Measurements from ENCODE around the gene CSNK1D.

The CSNK1D gene

GRCh38 chr17:82252511-82253178, 20.9 kb downstream of the CSNK1D start:
- DNase-seq (ENCODE audit: low spot score), result no peak

DNA sequence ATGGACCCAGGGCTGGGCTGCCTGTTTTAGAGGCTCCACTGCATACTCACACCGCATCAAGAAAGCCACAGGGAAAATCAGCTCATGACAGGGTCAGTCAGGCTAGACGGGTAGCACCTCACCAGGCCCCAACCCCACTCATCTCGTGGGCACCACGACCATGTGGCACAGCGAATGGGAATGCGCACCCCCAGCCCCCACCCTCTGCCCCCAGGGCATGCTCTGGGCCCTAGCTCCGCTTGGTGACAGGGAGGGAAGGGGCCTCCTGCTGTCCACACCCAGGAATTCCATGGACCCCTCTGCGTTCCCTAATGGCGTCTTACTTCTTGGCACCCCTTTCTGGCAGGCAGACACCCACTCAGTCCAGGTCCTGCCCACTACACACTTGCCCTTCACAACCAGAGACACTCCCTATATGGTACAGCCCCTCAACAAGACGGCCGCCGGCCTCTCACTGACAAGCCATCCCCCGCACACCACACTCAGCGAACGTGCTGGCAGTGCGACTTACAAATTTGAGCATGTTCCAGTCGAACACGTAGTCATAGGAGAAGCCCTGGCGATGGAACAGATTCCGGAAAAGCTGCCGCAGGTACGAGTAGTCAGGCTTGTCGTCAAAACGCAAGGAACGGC, 22.5 kb downstream of the CSNK1D start:
- no peak for DNase-seq (ENCODE audit: low spot score)

- DNase-seq (ENCODE audit: low spot score), result no peak
Observed at GRCh38 chr17:82249896-82250581, 23.5 kb downstream of the CSNK1D start.

DNA sequence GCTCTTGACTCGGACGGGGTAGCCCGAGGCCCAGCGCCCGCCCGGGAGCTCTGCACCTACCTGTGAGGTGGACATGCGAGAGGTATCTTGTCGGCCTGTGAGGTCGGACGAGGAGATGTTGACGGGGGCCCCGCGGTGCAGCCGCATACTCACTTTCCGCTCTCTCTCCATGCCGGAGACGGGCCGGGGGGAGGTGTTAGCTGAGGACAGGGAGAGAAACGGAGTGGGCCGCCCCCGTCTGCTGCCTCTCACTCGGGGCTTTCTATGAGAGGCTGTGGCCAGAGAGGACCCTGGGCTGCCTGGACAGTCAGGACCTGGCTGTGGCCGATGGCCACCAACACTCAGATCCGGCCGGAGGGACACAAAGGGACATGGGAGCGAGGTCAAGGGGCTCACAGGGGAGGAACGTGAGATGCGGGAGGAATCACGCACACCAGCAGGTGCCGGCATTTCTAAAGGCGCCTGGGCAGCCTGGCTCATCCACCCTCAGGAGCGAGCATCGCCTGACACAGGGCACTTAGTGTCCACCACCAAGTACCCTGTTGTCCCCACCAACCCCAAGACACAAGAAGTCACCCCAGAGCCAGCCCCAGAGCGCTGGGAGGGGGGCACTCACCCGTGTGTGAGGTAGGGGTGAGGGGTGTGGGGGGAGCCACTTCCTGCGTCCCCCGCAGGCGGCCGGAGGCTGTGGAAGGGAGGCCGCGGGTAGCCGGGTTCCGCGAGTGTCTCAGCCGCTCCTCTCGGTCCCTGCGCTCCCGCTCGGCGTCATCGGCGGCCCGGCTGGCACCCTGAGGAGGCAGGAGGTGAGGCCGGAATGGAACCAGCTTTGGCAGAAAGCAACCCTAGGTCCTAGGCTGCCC, 24.5 kb downstream of the CSNK1D start:
- no peak for DNase-seq (ENCODE audit: low spot score)

DNA sequence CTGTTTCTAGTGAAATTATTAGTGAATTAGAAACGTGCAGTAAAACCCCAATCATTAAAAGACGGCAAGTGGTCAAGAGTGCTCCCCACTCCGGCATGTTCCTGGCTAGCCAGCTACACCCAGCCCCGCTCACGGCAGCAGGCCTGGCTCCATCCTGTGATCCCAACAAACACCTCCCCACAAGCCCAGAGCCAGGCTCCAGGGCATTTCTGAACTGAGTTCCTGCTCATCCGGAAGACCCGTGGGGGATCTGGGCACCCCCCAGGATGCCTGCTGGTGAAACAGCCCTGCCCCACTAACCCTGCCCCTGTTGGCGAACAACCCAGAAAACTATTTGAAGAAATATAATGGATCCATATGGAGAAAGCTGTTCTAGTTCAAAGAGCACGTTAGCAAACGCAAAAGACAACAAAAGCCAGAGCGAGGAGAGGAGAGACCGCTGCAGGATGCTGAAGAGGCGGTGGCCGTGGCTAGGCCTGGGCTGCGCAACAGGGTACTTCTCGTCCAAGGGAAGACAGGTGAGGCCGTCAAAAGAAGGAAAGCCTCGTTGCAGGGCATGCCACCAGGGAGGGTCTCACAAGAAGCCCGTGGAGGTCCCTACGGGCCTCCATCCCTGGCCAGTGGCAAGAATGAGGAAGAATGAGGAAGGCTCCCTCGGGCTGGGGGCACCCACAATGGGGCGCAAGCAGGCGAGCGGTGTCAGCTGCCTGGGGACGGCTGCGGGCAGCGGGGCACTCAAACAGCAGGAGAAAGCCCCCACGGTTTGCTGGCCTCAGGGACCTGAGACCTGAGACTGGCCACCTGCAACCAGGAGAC, 25.4 kb downstream of the CSNK1D start:
- DNase-seq (ENCODE audit: low spot score), result no peak

DNA sequence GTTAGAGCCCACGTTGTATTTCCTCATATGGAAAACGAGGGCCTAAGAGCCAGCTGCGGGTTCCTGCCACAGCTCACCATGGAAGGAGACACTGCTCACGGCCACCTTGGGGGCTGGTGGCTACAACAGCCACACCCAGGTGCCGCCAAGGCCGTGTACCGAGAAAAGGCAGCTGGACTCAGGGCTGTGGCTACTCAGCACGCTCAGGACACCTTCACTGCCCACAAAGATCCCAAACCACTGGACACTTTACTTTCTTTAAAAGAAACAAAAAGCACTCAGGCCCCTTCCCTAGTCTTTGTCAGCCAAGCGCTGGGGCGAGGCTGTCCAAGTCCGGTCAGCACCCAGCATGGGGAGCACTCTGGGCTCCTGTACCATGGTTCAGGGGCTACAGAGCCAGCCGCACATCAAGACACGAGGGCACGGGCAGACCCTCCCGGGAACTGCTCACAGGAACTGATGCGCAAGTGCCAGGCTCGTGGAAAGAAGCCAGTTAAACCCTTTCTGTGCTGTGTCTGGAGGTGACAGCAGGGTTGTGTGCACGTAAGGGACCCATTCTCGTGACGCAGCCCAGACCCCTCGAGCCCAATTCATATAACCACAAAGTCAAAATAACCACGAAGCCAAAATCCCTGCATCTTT, 26.2 kb downstream of the CSNK1D start:
- no peak for DNase-seq (ENCODE audit: low spot score)

GRCh38 chr17:82246365-82247181, 26.9 kb downstream of the CSNK1D start:
- no peak for DNase-seq (ENCODE audit: low spot score)

DNA sequence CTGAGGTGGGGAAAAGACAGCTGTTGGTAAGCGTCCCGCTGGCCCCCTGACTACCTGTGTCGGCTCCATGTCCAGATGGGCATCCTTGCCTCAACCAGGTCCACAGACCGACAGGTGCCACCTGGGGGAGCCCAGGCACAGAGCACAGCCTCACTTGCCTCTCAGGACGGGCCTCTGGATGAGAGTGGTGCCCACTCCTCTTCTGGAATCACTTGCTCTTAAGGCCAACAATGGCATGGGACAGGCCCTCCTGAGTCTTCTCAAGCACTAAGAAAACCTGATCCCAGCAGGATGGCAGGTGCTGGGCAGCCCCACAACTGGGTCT, 27.5 kb downstream of the CSNK1D start:
- DNase-seq (ENCODE audit: low spot score), result no peak

- DNase-seq (ENCODE audit: low spot score), result no peak
Observed at GRCh38 chr17:82245134-82246039, 28.1 kb downstream of the CSNK1D start.

- DNase-seq (ENCODE audit: low spot score), result no peak
Observed at GRCh38 chr17:82244413-82245133, 28.9 kb downstream of the CSNK1D start.

DNA sequence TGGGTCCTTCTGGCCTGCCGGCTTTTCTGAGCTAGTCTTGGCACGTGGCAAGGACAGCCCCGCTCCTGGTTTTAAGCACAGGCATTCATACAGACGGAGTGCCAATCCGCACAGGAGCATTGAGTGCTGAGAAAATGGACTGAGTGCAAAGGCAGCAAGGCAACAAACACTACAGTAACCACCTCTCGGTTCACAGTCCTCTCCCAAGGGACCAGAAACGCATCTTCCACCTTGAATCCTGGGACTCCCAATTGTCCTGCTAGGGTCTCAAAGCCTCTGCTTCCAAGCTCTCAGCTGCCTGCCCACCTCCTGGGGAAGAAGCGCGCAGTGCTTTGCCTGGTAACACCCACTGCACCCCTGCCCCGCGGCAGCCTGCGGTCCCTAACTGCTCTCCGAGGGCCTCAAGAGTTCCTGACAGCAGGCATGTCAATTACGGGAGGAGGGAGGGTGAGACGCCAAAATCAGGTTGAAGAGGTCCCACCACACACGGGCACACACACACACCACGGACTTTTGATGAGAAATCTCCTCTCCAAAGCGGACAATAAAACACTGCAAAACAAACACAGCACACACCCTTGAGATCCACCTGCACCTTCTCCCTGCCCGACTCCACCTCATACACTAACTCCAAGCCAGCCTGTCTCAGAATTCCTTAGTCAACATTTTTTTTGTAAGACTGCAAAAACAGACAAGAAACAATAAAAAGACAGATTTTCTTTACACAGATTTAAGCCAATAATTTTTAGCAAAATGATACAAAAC, 29.7 kb downstream of the CSNK1D start:
- DNase-seq (ENCODE audit: low spot score), result no peak

DNA sequence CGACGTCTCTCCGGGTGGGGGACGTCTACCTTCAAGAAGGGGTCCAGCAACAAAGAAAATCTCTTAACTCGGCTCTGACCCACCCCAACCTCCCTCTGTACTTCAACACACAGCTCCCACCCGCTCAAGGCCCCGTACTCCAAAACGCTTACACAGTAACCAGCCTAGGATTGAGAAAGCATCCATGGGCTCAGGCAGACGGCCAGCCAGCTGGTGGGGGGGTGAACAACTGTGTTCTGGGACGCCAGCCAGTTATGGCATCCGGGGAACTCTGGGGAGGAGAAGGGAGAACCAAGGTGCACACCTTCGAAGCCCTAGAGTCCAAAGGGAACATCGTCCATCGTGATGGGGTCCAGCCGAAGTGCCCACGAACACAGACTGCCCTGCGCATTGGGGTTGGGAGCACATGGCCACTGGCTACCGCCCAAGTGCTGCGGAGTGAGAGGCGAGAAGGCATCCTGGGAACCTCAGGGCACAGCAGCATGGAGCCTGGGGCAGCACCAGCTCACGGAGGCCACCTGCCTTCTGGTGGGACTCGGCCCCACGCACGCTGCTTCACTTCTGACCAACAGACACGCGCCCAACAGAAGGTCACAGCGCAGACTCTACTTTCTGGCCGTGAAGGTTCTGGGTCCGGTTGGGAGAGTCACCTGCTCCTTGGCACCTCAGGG, 30.4 kb downstream of the CSNK1D start:
- DNase-seq (ENCODE audit: low spot score), result no peak

DNA sequence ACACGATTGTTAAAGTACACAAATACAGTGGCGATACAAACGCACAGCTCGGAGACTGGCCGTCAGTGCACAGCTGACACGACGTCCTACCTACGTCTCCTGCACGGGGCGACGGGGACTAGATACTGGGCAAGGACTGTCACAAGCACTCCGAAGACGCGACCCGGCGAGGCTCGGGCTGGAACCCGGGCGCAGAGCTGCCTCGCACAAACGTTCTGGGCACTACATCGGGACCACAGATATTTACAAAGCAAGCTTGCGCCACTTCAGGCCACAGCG, 30.9 kb downstream of the CSNK1D start:
- DNase-seq (ENCODE audit: low spot score), result no peak

GRCh38 chr17:82241926-82242697, 31.4 kb downstream of the CSNK1D start:
- DNase-seq (ENCODE audit: low spot score), result no peak

DNA sequence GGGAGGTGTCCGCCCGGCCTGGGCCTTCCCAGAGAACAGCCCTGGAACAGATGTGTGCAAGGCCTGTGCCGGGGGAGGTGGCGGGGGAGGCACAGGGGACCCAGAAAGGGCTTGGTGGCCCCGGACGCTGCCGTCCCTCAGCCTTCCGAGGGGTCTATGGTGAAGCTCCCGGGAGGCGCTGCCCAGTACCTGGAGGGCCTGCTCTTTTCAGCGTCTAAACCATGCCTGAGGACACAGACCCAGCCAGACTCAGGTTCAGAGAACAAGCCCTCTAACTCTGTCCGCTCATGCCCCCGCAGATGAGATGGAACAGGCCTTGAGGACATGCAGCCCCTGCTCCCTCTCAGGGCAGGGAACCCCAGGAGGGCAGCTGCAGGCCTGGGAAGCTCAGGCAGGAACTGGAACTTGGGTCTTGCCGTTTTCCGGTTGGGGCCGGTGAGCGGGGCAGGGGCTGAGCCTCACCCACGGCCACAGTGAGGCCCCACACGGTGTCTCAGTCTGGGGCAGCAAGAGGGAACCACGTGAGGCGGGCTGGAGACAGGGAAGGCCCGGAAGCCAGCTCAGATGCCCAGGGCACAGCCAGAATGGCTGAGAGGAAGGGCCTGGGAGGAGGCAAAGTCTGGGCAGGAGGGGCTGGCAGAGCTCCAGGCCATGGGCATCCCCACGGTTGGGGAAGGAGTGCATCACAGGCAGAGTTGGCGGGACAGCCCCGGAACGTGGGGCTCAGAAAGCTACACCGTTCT, 32.1 kb downstream of the CSNK1D start:
- no peak for DNase-seq (ENCODE audit: low spot score)
